ENCODE data around the gene SLC22A31.
A peak's percentile ranks its signal among the peaks of the same experiment; 100 is the strongest.

SLC22A31 gene

DNA sequence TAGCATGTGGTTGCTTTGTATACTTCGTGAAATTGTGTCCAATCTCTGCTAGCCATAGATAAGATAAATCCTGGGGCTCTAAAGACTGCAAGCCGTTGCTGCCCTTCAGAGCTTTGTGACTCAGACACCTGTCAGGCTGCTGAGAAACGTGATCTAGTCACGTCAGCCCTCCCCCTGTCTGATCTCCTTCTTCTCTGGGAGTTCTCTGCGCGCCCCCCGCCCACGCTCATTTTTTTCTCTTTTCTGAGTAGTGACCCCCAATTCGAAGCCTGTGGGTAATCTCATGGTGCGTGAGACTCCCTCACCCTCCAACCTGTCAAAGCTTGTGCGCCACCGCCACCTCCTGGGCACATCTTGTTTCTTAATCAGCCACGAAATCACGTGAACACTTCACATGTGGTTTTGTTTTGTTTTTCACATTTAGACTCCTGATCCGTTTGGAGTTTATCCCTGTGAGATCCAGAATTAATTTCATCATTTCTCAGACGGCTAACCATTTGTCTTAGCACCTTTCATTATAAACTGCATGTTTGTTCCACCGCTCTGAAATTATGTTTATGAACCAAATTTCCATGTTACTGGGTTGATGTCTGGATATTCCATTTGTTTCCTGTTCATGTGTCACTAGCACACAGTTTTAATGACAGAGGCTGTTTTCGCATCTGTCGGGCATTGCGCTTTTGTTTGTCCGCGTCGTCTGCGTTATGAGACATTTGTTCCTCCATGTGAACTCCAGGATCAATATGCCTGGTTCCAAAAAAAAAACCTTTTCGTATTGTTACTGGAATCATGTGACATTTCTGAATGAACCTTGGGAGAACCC, 16.2 kb upstream of the SLC22A31 start:
- DNase-seq = peak; percentile 17

DNA sequence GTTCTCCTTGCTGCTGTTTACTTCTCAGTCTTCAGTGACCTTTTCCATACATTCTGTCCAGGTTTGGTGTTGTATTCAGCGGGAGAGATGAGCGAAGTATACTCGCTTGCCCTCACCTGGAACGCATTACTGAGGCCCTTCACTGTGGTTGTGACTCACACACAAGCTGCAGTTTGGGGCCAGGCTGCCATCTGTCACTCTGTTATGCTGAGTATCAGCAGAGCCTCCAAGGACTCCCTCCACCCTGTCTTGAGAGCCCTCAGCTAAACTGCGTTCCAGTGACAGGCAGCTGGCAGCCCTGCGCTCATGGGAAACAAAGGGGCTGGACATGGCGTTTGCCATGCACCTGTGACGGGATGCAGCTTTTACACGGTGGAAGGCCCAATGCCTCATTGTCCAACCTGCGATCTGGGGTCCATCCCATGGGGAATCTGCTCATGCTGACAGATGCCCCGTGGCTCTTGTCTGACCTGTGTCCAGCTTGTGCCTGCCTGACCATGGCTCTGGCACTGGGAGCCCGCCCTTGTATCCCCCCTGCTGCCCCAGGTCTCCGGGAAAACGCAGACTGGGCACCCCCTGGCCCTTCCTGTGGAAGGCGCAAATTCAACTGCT, 10.7 kb upstream of the SLC22A31 start:
- no peak for DNase-seq

- DNase-seq = no peak
Observed at GRCh38 chr16:89210165-89210903, 10.0 kb upstream of the SLC22A31 start.

GRCh38 chr16:89209522-89210044, 9.2 kb upstream of the SLC22A31 start:
- no peak for DNase-seq

DNA sequence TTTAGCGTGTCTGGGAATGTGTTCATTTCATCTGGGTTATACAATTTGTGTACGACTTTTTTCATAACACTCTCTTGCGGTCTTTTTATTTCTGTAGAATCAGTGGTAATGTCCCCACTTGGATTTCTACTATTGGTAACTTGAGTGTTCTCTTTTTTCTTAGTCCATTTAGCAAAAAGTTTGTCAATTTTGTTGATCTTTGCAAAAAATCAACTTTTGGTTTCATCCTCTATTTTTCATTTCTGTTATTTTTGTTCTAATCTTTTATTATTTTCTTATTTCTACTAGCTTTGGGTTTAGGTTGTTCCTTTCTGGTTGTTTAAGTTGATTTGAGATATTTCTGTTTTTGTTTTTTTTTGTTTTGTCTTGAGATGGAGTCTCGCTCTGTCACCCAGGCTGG, 7.7 kb upstream of the SLC22A31 start:
- DNase-seq = no peak

DNA sequence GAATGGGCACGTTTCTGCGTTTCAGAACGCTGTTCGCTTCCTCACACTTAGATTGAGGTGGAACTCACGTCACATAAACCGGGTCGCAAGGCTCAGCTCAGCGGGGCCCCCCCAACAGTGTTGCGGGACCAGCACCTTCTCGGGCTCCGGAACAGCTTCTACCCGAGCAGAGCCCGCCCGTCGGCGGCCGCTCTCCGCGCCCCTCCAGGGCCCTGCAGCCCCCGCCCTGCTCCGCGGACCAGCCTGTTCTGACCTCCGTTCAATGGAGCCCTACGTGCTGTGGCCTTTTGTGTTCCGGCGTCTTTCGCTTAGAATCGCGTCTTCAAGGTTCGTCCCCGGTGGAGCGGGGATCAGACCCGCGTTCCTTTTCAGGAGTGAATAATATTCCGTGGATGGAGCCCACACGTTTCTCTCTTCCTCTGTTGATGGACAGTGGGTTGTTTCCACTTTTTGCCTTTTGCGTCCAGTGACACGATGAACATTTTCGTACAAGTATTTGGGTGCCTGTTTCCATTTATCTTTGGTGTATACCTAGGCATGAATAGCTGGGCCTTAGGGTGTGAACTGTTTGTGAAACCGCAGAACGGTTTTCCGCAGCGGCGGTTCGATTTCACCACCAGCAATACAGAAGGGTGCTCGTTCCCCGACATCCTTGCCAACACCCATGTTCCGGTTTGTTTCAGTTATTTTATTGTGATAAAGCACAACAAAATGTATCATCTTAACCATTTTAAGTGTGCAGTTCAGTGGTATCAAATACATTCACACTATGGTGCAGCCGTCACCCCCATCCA, 2.3 kb upstream of the SLC22A31 start:
- no peak for DNase-seq

GRCh38 chr16:89201439-89202377, 1.4 kb upstream of the SLC22A31 start:
- DNase-seq = peak; percentile 43

GRCh38 chr16:89200850-89201411, 594 bp upstream of the SLC22A31 start:
- no peak for DNase-seq

DNA sequence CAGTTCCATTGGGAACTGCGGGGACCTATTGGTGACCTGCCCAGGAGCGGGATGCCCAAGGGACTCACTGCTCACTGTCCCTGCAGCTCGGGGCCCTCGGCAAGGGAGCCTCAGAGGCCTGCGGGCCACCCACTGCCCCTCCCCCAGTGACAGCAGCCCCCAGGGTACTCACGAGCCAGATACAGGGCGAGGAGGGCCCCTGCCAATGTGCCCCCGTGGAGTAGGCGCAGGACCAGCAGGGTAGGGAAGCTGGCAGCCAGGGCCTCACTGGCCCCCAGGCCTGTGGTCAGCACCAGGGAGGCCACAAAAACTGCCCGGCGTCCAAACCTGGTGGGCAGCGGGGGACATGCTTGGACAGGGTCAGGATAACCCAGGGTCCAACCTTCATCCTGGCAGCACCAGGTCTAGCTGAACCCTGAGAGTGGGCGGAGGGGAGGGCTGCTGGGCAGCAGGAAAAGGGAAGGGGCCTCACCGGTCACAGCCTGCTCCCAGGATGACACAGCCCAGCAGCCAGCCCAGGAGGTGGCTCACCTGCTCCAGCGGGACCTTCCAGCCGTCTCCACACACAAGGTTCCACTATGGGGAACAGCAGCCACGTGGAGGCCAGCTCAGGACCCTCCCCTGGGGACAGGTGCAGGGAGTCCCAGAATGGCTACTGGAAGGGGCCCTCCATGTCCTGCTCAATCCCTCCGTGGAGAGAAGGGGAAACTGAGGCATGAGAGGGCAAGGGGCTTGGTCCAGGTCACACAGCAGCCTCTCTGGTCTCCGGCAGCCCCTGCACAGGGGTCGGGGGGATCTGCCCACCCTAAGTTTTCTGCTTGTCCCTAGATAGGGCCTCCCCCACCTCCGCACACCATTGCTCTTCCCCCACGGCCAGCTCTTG, 855 bp downstream of the SLC22A31 start:
- no peak for DNase-seq

GRCh38 chr16:89198417-89199240, 1.7 kb downstream of the SLC22A31 start:
- no peak for DNase-seq

DNA sequence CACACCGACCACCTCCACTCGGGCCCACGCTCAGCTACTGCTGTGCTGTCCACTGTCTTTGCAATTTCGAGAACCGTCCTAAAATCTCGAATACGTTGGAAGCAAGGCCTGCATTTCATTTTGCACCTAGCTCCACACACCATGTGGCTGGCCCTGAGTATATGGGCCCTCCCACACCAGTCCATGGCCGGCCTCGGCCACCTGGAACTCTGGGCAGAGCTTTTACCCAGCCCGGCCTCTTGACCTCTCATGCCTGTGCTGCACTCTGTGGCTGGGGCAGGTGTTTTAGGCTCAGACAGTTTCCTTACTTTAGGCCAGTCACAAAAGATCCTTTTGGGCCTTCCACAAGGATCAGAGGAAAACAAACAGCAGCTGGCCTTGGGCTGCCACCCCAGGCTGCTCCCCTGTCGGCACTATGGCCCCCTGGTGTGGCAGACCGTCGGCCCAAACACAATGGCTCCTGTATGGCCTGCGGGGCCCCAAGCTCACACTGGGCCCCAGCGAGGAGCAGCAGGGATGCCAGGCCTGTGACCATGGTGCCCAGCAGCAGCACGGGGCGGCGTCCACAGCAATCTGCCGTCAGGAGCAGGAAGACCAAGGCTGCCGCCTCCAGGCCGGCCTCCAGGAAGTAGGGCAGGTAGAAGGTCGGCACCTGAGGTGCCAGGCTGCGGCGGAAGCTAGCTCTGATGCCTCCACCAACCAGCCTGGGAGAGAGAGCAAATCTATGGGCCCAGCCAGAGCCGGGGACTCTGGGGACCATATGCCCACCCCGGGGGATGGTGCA, 2.5 kb downstream of the SLC22A31 start:
- DNase-seq = no peak

DNA sequence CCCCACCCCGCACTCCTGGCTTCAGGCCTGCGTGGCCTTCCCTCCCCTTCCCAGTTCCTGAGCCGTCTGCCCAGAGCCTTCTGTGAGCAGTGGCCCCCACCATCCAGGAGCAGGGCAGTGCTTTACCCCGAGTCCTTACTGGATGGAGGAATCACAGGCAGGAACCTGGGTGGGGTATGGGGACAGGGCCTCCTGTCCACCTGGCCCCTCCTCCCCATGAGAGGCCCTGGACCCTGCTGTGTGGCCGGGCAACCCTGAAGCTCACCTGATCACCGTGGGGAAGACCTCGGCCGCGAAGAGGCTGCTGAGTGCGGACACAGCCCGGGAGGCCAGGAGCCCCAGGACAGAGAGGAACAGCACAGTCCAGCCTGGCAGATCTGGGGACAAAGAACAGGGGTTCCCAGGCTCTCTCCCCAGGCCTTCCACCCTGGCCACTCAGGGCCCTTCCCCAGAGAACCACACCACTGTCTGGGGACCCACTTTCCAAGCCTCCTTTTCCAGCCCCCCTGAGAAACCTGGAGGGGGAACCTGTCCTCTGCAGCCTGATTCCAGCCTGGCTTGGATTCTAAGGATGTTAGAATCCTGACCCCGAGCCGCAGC, 3.2 kb downstream of the SLC22A31 start:
- DNase-seq = no peak

GRCh38 chr16:89195521-89196171, 4.7 kb downstream of the SLC22A31 start:
- DNase-seq = no peak

- no peak for DNase-seq
Observed at GRCh38 chr16:89194340-89195311, 5.7 kb downstream of the SLC22A31 start.

- DNase-seq = no peak
Observed at GRCh38 chr16:89193576-89194293, 6.6 kb downstream of the SLC22A31 start.
